KMS-11 (cell line): ENCODE data around the gene PEMT.
"Not testable (repeated sequence)": the region's sequence is repeated elsewhere in the genome, so short reads cannot be mapped to it uniquely, and the experiment has no call there.

Source experiments
- H2AFZ ChIP-seq: fragments of 200-600 bp; sonication (generic); 2 replicates; pipeline ENCODE4 v1.6.1; 2016; ENCODE audit warnings: antibody characterized with exemption, mixed run types, low read depth
- H3K27ac ChIP-seq: fragments of 200-600 bp; sonication (generic); 2 replicates; pipeline ENCODE4 v1.6.1; 2016; ENCODE audit warnings: mild to moderate bottlenecking, mixed run types
- H3K27me3 ChIP-seq: fragments of 200-600 bp; sonication (generic); 2 replicates; pipeline ENCODE4 v1.6.1; 2017; ENCODE audit warnings: mild to moderate bottlenecking, low read depth, mixed run types, moderate library complexity; ENCODE audit not compliant: insufficient read depth
- H3K36me3 ChIP-seq: fragments of 200-600 bp; sonication (generic); 2 replicates; pipeline ENCODE4 v1.6.1; 2017; ENCODE audit warnings: mild to moderate bottlenecking, mixed run types; ENCODE audit not compliant: insufficient read depth
- H3K4me1 ChIP-seq: fragments of 200-600 bp; sonication (generic); 2 replicates; pipeline ENCODE4 v1.6.1; 2016; ENCODE audit warnings: mild to moderate bottlenecking, low read depth, mixed run types; ENCODE audit not compliant: poor library complexity, severe bottlenecking
- H3K4me2 ChIP-seq: fragments of 200-600 bp; sonication (generic); 2 replicates; pipeline ENCODE4 v1.7.0; 2016; ENCODE audit warnings: mild to moderate bottlenecking, mixed run types
- H3K4me3 ChIP-seq: fragments of 200-600 bp; sonication (generic); IDR thresholded peaks from 2 replicates; pipeline ENCODE4 v1.6.1; 2017; ENCODE audit warnings: low read depth, low read length, mixed read lengths; ENCODE audit not compliant: insufficient read depth
- H3K79me2 ChIP-seq: fragments of 200-600 bp; sonication (generic); 2 replicates; pipeline ENCODE4 v1.6.1; 2016; ENCODE audit warnings: low read depth, mixed run types; ENCODE audit not compliant: insufficient read depth
- H3K9ac ChIP-seq: fragments of 200-600 bp; sonication (generic); 2 replicates; pipeline ENCODE4 v1.6.1; 2016; ENCODE audit warnings: mild to moderate bottlenecking, mixed run types
- H4K20me1 ChIP-seq: fragments of 200-600 bp; sonication (generic); 2 replicates; pipeline ENCODE4 v1.6.1; 2016; ENCODE audit warnings: mild to moderate bottlenecking, mixed run types; ENCODE audit not compliant: insufficient read depth
- TF ChIP-seq, protein P1 (sequence below): fragments of 200-600 bp; sonication (generic); conservative IDR thresholded peaks from 2 replicates; pipeline ENCODE4 v1.6.1; 2017; ENCODE audit warnings: low read depth, mild to moderate bottlenecking, antibody characterized with exemption, low read length, moderate library complexity, mixed read lengths

Gene PEMT, protein sequence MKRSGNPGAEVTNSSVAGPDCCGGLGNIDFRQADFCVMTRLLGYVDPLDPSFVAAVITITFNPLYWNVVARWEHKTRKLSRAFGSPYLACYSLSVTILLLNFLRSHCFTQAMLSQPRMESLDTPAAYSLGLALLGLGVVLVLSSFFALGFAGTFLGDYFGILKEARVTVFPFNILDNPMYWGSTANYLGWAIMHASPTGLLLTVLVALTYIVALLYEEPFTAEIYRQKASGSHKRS

DNA sequence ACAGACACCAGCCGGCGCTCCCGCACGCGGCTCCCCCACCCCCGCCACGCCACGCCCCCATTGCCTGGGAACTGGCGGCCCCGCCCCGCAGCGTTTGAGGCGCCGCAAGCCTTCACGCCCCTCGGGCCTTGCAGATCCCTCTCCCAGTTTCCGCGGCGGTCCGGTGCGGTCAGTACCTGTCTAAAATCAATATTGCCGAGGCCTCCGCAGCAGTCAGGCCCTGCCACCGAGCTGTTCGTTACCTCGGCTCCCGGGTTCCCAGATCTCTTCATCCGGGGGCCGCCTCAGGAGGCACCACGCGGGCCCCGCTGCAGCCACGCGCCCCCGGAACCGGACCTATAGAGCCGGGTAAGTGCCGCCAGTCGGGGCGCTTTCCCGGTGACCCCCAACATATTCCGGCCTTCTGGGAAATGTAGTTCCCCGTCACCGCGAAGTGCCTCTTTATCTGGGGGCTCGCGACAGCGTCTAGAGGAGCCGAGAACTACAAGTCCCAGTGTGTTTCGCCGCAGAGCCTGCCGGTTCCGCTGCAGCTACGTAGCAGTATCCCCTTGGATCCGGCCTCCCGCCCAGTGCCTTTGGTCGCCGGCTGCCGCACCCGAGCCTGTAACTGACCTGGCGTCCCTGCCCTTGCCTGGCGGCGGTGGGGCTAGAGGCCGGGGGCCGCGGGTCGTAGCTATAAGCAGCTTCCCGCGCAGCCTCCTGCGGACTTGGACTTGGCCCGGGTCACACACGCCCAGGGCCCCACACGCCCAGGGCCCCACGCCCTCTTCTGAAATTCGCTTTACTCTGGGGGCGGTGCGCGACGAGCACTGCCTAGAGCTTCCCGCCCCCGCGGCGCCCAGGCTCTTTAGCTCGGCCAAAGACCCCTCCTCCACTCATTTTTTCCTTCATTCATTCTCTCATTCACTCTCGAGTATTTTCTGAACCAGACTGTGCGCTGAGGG is at the start of gene PEMT:
PEMT (minus strand) TSS at position 354 of the 944 bp plus-strand sequence; CDS start at position 272, 82 bp downstream.
- peak within 1 kb of the TSS; percentile 61 for H3K27ac ChIP-seq
- no peaks in the 10 kb centered on the region for H3K36me3 ChIP-seq
- H3K4me3 ChIP-seq, result no peak within 1 kb of the TSS
- H3K27me3 ChIP-seq, result no peaks in the 10 kb centered on the region
- TF ChIP-seq, protein P1, sequence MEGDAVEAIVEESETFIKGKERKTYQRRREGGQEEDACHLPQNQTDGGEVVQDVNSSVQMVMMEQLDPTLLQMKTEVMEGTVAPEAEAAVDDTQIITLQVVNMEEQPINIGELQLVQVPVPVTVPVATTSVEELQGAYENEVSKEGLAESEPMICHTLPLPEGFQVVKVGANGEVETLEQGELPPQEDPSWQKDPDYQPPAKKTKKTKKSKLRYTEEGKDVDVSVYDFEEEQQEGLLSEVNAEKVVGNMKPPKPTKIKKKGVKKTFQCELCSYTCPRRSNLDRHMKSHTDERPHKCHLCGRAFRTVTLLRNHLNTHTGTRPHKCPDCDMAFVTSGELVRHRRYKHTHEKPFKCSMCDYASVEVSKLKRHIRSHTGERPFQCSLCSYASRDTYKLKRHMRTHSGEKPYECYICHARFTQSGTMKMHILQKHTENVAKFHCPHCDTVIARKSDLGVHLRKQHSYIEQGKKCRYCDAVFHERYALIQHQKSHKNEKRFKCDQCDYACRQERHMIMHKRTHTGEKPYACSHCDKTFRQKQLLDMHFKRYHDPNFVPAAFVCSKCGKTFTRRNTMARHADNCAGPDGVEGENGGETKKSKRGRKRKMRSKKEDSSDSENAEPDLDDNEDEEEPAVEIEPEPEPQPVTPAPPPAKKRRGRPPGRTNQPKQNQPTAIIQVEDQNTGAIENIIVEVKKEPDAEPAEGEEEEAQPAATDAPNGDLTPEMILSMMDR, result no peak
- H3K79me2 ChIP-seq, result no peaks in the 10 kb centered on the region
- H4K20me1 ChIP-seq, result no peaks in the 10 kb centered on the region
- H3K4me2 ChIP-seq, result peak within 1 kb of the TSS; percentile 68
- H2AFZ ChIP-seq, result peak within 1 kb of the TSS; percentile 59; the same call in 1 of the 2 replicates
- peaks cover 8% of the 10 kb centered on the region for H3K4me1 ChIP-seq
- peak within 1 kb of the TSS; percentile 74 for H3K9ac ChIP-seq

DNA sequence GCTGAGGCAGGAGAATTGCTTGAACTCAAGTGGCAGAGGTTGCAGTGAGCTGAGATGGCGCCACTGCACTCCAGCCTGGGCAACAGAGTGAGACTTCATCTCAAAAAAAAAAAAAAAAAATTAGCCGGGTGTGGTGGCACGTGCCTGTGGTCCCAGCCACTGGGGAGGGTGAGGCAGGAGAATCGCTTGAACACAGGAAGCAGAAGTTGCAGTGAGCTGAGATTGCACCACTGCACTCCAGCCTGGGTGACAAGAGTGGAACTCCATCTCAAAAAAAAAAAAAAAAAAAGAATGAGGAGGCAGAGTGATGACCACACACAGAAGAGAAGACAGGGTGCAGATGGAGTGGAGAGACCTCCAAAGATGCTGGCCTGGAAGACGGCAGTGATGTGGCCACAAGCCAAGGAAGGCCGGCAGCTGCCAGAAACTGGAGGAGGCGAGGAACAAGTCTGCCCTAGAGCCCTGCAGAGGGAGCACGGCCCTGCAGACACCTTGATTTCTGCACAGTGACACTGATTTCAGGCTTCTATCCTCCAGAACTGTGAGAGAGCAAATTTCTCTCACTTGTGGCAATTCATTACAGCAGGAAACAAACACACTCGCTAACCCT is 48.3 kb upstream of the PEMT start:
- not testable (repeated sequence) for H3K4me1 ChIP-seq, H3K9ac ChIP-seq, H3K4me3 ChIP-seq, H3K4me2 ChIP-seq, H3K79me2 ChIP-seq, H4K20me1 ChIP-seq, H3K27me3 ChIP-seq, H2AFZ ChIP-seq, H3K36me3 ChIP-seq, H3K27ac ChIP-seq

DNA sequence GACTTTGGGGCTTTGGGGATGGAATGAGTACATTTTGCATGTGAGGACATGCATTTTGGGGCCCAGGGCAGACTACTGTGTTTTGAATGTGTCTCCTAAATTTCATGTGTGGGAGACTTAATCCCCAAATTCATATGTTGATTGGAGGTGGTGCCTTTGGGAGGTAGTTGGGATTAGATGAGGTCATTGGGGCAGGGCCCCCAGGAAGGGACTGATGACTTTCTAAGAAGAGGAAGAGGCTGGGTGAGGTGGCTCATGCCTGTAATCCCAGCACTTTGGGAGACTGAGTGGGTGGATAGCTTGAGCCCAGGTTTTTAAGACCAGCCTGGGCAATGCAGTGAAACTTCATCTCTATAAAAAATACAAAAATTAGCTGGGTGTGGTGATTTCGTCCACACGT is 47.0 kb upstream of the PEMT start:
- no peak overlapping the region for H3K9ac ChIP-seq
- H3K79me2 ChIP-seq, result no peaks in the 10 kb centered on the region
- TF ChIP-seq, protein P1, result no peak
- no peaks in the 10 kb centered on the region for H3K4me1 ChIP-seq
- no peak overlapping the region for H3K27ac ChIP-seq
- no peaks in the 10 kb centered on the region for H3K27me3 ChIP-seq
- H3K36me3 ChIP-seq, result no peaks in the 10 kb centered on the region
- H3K4me3 ChIP-seq, result no peak overlapping the region
- H3K4me2 ChIP-seq, result no peak overlapping the region
- H2AFZ ChIP-seq, result no peak overlapping the region
- no peaks in the 10 kb centered on the region for H4K20me1 ChIP-seq

DNA sequence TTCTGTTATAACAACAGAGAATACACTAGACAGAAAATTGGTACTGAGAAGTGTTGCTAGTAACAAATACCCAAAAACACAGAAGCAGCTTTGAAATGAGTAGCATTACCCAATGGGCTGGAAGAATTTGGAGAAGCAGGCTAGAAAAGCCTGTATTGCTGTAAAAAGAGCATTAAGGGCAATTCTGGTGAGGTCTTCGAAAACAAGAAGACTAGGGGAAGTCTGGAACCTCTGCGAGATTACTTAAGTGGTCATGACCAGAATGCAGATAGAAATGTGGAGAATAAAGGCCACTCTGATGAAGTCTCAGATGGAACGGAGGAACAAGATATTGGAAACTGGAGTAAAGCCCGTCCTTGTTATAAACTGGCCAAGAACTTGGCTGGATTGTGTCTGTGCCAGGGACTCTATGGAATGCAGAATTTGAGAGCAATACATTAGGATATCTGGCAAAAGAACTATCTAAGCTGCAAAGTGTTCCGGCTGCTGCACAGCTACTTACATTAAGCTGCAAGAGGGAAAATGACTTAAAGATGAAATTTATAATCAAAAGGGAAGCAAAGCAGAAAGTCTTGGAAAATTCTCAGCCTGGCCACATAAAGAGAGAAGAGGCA is 44.9 kb upstream of the PEMT start:
- Histone ChIP-seq H3K27me3 (no peaks in the 10 kb centered on the region), H3K4me1 (no peaks in the 10 kb centered on the region), H3K4me3 (no peak overlapping the region), H3K27ac (no peak overlapping the region), H3K79me2 (no peaks in the 10 kb centered on the region), H3K36me3 (no peaks in the 10 kb centered on the region), H2AFZ (no peak overlapping the region), H3K4me2 (no peak overlapping the region), H3K9ac (no peak overlapping the region), H4K20me1 (no peaks in the 10 kb centered on the region)
- TF ChIP-seq, protein P1, result no peak

DNA sequence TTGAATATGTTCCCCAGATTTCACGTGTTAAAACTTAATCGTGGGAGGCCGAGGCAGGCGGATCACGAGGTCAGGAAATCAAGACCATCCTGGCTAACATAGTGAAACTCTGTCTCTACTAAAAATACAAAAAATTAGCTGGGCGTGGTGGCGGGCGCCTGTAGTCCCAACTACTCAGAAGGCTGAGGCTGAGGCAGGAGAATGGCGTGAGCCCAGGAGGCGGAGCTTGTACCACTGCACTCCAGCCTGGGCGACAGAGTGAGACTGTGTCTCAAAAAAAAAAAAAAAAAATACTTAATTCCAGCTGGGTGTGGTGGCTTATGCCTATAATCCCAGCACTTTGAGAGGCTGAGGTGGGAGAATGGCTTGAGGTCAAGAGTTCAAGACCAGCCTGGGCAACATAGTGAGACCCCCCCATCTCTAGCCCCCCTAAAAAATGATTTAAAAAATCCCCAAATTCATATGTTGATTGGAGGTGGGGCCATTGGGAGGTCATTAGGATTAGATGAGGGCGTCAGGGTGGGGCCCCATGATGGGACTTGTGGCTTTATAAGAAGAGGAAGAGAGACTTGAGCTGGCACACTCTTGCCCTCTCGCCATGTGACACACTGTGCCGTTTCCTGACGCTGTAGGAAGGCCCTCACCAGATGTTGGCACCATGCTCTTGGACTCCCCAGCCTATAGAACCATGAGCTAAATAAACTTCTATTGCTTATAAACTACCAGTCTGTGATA is 44.2 kb upstream of the PEMT start:
- not testable (repeated sequence) for H3K36me3 ChIP-seq, H3K4me2 ChIP-seq, H3K27ac ChIP-seq, H3K4me1 ChIP-seq, H4K20me1 ChIP-seq, H3K9ac ChIP-seq, H3K4me3 ChIP-seq, H2AFZ ChIP-seq, H3K79me2 ChIP-seq, H3K27me3 ChIP-seq
